ENCODE data around the gene TTC21B. TPM values are rescaled to one million over a fixed set of nuclear protein-coding genes. Genes with fewer than 3 reads are reported as not detected.

The TTC21B gene
- total and polyA plus RNA-seq, 10 of the 15 experiments (the other 5 are each of a cell fraction or from before 2014, with no cell fraction given) = 2.7 to 22.4 (median 11.3) TPM

DNA sequence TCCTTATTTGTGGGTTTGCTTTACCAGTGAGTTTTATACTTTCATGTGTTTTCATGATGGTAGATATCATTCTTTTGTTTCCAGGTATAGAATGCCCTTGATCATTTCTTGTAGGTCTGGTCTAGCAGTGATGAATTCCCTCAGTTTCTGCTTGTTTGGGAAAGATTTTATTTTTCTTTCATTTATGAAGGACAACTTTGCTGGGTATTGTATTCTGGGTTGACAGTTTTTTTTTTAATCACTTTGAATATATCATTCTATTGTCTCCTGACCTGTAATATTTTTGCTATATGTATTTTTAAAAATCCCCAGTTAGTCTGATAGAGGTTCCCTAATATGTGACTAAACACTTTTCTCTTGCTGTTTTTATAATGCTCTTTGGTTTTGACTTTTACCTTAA, 101.2 kb downstream of the TTC21B start (continued):
- TF ChIP-seq ZNF687 (IDR thresholded peaks at IDR 0.05) = no peak

DNA sequence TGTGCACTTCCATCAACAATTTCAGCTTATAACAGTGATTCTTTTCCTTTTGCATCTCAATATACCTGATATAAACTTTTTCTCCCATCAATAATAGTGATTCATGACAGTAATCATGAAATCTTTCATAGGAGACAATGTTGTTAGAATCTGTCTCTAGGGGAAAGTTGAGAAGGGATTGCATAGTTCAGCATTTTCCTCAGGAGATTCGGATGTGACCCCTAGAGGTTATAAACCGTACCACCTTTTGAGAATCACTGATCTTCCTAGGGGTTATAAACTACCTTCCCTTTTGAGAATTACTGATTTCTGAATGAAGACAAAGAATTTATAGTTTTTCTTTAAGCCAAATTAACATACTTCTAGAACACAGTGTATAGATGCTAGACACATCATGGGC, 106.6 kb downstream of the TTC21B start:
- Histone ChIP-seq H3K27ac (ENCODE audit: control insufficient read depth, insufficient read depth) (no peak overlapping the region), H3K9me3 (replicated peaks; ENCODE audit: control insufficient read depth, insufficient read depth, low read length) (no peaks in the 10 kb centered on the region), H3K9ac (ENCODE audit: control insufficient read depth, insufficient read depth, low read length) (no peak overlapping the region), H3K4me3 (no peak overlapping the region), H2AFZ (ENCODE audit: control insufficient read depth, low read depth, low read length) (no peak overlapping the region), H3K4me2 (ENCODE audit: control insufficient read depth, insufficient read depth) (no peak overlapping the region), H3K36me3 (ENCODE audit: control insufficient read depth in 2 of 2, insufficient read depth in 2 of 2, low read length in 1 of 2) (no peaks in the 10 kb centered on the region), H3K79me2 (ENCODE audit: control insufficient read depth, insufficient read depth, low read length) (no peaks in the 10 kb centered on the region), H3K4me1 (ENCODE audit: control insufficient read depth, insufficient read depth, low read length) (no peaks in the 10 kb centered on the region), H4K20me1 (ENCODE audit: control insufficient read depth, insufficient read depth) (no peaks in the 10 kb centered on the region), H3K27me3 (replicated peaks in 1 of 2; ENCODE audit: control insufficient read depth in 2 of 2, insufficient read depth in 2 of 2, low read length in 1 of 2) (no peaks in the 10 kb centered on the region)
- no TSS peak for BruUV-seq (replicated peaks)
- FAIRE-seq = no peak
- DNase-seq (ENCODE audit: low read depth, low spot score) = no peak
- POLR2A ChIA-PET = no interaction called here
- intact Hi-C loops (cut with micrococcal nuclease; ENCODE audit: unreplicated experiment) = no loop called here
- ATAC-seq = peak; percentile 38; the same call in 1 of the 3 replicates
- CTCF ChIA-PET = interaction anchor here (0.6 to 3.0 kb wide), 5 partner anchors 9 to 541 kb away, joined by 3 to 19 read pairs (median 3); no protein-coding TSS in a partner anchor
- SMC1A ChIA-PET (ENCODE audit: uncharacterized antibody, unreplicated experiment) = interaction anchor here (0.9 to 1.5 kb wide), 4 partner anchors 9 to 33 kb away, joined by 3 to 7 read pairs (median 5); no protein-coding TSS in a partner anchor
- RAD21 ChIA-PET (ENCODE audit: unreplicated experiment) = no interaction called here
- 21% methylated on average over 2 of the region's 2 CpGs for WGBS (ENCODE audit: insufficient coverage, insufficient replicate concordance, low lambda C conversion rate, missing lambda C conversion rate)
- in situ Hi-C loops (cut with MboI) = no loop called here
- TF ChIP-seq, protein P1, sequence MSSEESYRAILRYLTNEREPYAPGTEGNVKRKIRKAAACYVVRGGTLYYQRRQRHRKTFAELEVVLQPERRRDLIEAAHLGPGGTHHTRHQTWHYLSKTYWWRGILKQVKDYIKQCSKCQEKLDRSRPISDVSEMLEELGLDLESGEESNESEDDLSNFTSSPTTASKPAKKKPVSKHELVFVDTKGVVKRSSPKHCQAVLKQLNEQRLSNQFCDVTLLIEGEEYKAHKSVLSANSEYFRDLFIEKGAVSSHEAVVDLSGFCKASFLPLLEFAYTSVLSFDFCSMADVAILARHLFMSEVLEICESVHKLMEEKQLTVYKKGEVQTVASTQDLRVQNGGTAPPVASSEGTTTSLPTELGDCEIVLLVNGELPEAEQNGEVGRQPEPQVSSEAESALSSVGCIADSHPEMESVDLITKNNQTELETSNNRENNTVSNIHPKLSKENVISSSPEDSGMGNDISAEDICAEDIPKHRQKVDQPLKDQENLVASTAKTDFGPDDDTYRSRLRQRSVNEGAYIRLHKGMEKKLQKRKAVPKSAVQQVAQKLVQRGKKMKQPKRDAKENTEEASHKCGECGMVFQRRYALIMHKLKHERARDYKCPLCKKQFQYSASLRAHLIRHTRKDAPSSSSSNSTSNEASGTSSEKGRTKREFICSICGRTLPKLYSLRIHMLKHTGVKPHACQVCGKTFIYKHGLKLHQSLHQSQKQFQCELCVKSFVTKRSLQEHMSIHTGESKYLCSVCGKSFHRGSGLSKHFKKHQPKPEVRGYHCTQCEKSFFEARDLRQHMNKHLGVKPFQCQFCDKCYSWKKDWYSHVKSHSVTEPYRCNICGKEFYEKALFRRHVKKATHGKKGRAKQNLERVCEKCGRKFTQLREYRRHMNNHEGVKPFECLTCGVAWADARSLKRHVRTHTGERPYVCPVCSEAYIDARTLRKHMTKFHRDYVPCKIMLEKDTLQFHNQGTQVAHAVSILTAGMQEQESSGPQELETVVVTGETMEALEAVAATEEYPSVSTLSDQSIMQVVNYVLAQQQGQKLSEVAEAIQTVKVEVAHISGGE (CRISPR knock-in tag; IDR thresholded peaks at IDR 0.05) = no peak
- TF ChIP-seq POLR2A (IDR thresholded peaks at IDR 0.05; ENCODE audit: low read depth, low read length) = no peak
- TF ChIP-seq SUPT20H (IDR thresholded peaks at IDR 0.05; ENCODE audit: borderline replicate concordance, control insufficient read depth, low read depth, low read length) = no peak
- TF ChIP-seq POLR2AphosphoS2 (IDR thresholded peaks at IDR 0.05; ENCODE audit: low read depth, low read length) = no peak
- no peak for TF ChIP-seq MTA2 (IDR thresholded peaks at IDR 0.05; ENCODE audit: low read depth)
- no peak for TF ChIP-seq CHD2 (IDR thresholded peaks at IDR 0.05; ENCODE audit: borderline replicate concordance, low read depth, low read length)
- TF ChIP-seq ATF7 (IDR thresholded peaks at IDR 0.05; ENCODE audit: low read depth) = no peak
- TF ChIP-seq, protein P2, sequence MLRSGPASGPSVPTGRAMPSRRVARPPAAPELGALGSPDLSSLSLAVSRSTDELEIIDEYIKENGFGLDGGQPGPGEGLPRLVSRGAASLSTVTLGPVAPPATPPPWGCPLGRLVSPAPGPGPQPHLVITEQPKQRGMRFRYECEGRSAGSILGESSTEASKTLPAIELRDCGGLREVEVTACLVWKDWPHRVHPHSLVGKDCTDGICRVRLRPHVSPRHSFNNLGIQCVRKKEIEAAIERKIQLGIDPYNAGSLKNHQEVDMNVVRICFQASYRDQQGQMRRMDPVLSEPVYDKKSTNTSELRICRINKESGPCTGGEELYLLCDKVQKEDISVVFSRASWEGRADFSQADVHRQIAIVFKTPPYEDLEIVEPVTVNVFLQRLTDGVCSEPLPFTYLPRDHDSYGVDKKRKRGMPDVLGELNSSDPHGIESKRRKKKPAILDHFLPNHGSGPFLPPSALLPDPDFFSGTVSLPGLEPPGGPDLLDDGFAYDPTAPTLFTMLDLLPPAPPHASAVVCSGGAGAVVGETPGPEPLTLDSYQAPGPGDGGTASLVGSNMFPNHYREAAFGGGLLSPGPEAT (IDR thresholded peaks at IDR 0.05; ENCODE audit: low read depth) = no peak
- no peak for TF ChIP-seq BCLAF1 (IDR thresholded peaks at IDR 0.05)
- TF ChIP-seq CREB1 (IDR thresholded peaks at IDR 0.05; ENCODE audit: low read depth) = no peak

All from GM12878 (cell line).